ENCODE measurements around the gene CERCAM. TPM values are rescaled to one million over a fixed set of nuclear protein-coding genes. Genes with fewer than 3 reads are reported as not detected.

CERCAM gene
- polyA plus RNA-seq, 3 donors = 1.5 to 2.5 (median 1.8) TPM

DNA sequence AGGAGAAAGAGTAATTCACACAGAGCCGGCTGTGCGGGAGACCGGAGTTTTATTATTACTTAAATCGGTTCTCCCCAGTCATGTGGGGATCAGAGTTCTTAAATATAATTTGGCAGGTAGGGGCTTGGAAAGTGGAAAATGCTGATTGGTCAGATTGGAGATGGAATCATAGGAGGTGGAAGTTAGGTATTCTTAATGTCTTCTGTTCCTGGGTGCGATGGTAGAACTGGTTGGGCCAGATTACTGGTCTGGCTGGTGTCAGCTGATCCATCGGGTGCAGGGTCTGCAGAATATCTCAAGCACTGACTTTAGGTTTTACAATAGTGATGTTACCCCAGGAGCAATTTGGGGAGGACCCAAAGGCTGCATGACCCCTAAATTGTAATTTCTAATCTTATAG, 4.6 kb upstream of the CERCAM start:
- Mint-ChIP-seq H3K4me3 (no peak overlapping the region), H3K27ac (no peak overlapping the region), H3K27me3 (ENCODE audit: low read depth in 3 of 3) (peaks cover 41 to 65% (median 42%) of the 10 kb centered on the region in 3 donors), H3K4me1 (peaks cover 22% of the 10 kb centered on the region), H3K9me3 (peaks cover 0 to 11% (median 4%) of the 10 kb centered on the region in 7 donors), H3K36me3 (no peaks in the 10 kb centered on the region)
- H3K36me3 ChIP-seq (replicated peaks in 1 of 2; ENCODE audit: control insufficient read depth in 1 of 2, insufficient read depth in 2 of 2, low read length in 2 of 2) = no peaks in the 10 kb centered on the region
- intact Hi-C loops (cut with micrococcal nuclease) = loop anchor here (5.0 to 10.0 kb wide), 2 partner anchors 54 to 121 kb away; no protein-coding TSS in a partner anchor
- no peak overlapping the region for H3K27ac ChIP-seq (ENCODE audit: low read depth in 1 of 2, low read length in 2 of 2)
- no peaks in the 10 kb centered on the region for H3K79me2 ChIP-seq (ENCODE audit: insufficient read depth, low read length)
- H3K4me3 ChIP-seq (replicated peaks in 1 of 3; ENCODE audit: low read depth in 2 of 3, low read length in 3 of 3) = no peak overlapping the region
- DNase-seq = no peak
- H3K4me2 ChIP-seq (replicated peaks; ENCODE audit: extremely low read depth, low read length, poor library complexity, severe bottlenecking) = no peak overlapping the region
- no peaks in the 10 kb centered on the region for H4K20me1 ChIP-seq (ENCODE audit: insufficient read depth, low read length)
- no peak overlapping the region for H3K9ac ChIP-seq (ENCODE audit: insufficient read depth, low read length, poor library complexity, severe bottlenecking)
- H3K4me1 ChIP-seq (ENCODE audit: control insufficient read depth in 1 of 2, insufficient read depth in 2 of 2, low read length in 2 of 2) = peaks cover 12 to 21% of the 10 kb centered on the region in 2 donors
- peak overlapping the region; percentile 50 for H2AFZ ChIP-seq (ENCODE audit: insufficient read depth, low read depth, low read length, poor library complexity, severe bottlenecking)
- TF ChIP-seq, protein P1, sequence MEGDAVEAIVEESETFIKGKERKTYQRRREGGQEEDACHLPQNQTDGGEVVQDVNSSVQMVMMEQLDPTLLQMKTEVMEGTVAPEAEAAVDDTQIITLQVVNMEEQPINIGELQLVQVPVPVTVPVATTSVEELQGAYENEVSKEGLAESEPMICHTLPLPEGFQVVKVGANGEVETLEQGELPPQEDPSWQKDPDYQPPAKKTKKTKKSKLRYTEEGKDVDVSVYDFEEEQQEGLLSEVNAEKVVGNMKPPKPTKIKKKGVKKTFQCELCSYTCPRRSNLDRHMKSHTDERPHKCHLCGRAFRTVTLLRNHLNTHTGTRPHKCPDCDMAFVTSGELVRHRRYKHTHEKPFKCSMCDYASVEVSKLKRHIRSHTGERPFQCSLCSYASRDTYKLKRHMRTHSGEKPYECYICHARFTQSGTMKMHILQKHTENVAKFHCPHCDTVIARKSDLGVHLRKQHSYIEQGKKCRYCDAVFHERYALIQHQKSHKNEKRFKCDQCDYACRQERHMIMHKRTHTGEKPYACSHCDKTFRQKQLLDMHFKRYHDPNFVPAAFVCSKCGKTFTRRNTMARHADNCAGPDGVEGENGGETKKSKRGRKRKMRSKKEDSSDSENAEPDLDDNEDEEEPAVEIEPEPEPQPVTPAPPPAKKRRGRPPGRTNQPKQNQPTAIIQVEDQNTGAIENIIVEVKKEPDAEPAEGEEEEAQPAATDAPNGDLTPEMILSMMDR (IDR thresholded peaks at IDR 0.05) = no peak
- peaks cover 0 to 12% of the 10 kb centered on the region in 2 donors for H3K9me3 ChIP-seq (replicated peaks in 1 of 2; ENCODE audit: control insufficient read depth in 1 of 2, insufficient read depth in 1 of 2, low read length in 2 of 2)
- WGBS (ENCODE audit: insufficient coverage) = 37% methylated on average over 2 of the region's 6 CpGs
- H3K27me3 ChIP-seq (ENCODE audit: control insufficient read depth in 2 of 2, insufficient read depth in 2 of 2, low read length in 2 of 2) = peaks cover 10 to 30% of the 10 kb centered on the region in 2 donors

DNA sequence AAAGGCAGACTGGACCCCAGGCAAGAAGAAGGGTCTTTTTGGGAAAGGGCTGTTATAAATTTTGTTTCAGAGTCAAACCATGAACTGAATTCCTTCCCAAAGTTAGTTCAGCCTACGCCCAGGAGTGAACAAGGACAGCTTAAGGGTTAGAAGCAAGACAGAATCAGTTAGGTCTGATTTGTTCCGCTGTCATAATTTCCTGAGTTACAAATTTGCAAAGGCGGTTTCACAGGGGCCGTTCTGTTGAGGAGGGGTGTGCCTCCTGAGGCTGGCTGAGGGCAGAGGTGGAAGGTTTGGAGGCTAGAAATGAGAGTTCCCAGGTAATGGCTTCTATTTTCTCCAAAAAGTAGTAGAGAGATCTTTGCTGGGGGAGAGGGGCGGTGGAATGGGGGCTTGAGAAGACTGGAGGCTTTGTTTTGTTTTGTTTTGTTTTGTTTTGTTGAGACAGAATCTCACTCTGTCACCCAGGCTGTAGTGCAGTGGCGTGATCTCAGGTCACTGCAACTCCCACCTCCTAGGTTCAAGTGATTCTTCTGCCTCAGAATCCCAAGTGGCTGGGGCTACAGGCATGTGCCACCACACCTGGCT, 4.1 kb upstream of the CERCAM start:
- H2AFZ ChIP-seq (ENCODE audit: insufficient read depth, low read depth, low read length, poor library complexity, severe bottlenecking) = peak overlapping the region; percentile 50
- H3K27me3 Mint-ChIP-seq (ENCODE audit: low read depth in 3 of 3) = peaks cover 36 to 66% (median 37%) of the 10 kb centered on the region in 3 donors

More for the DNA sequence above, 4.1 kb upstream of the CERCAM start:
- Mint-ChIP-seq H3K36me3 (no peaks in the 10 kb centered on the region), H3K27ac (no peak overlapping the region), H3K4me3 (peak overlapping the region in 1 of 2 donors; percentile 1), H3K9me3 (peaks cover 0 to 11% (median 4%) of the 10 kb centered on the region in 7 donors), H3K4me1 (peaks cover 27% of the 10 kb centered on the region)
- no peak overlapping the region for H3K27ac ChIP-seq (ENCODE audit: low read depth in 1 of 2, low read length in 2 of 2)
- H3K9me3 ChIP-seq (replicated peaks in 1 of 2; ENCODE audit: control insufficient read depth in 1 of 2, insufficient read depth in 1 of 2, low read length in 2 of 2) = peaks cover 0 to 12% of the 10 kb centered on the region in 2 donors
- no peaks in the 10 kb centered on the region for H4K20me1 ChIP-seq (ENCODE audit: insufficient read depth, low read length)
- TF ChIP-seq, protein P1 (IDR thresholded peaks at IDR 0.05) = no peak
- no peak overlapping the region for H3K9ac ChIP-seq (ENCODE audit: insufficient read depth, low read length, poor library complexity, severe bottlenecking)
- 19% methylated on average over 3 of the region's 6 CpGs for WGBS (ENCODE audit: insufficient coverage)
- no peak for DNase-seq
- intact Hi-C loops (cut with micrococcal nuclease) = loop anchor here (5.0 to 10.0 kb wide), 2 partner anchors 54 to 122 kb away; no protein-coding TSS in a partner anchor
- H3K79me2 ChIP-seq (ENCODE audit: insufficient read depth, low read length) = no peaks in the 10 kb centered on the region
- peaks cover 17 to 26% of the 10 kb centered on the region in 2 donors for H3K4me1 ChIP-seq (ENCODE audit: control insufficient read depth in 1 of 2, insufficient read depth in 2 of 2, low read length in 2 of 2)
- no peaks in the 10 kb centered on the region for H3K36me3 ChIP-seq (replicated peaks in 1 of 2; ENCODE audit: control insufficient read depth in 1 of 2, insufficient read depth in 2 of 2, low read length in 2 of 2)
- H3K27me3 ChIP-seq (ENCODE audit: control insufficient read depth in 2 of 2, insufficient read depth in 2 of 2, low read length in 2 of 2) = peaks cover 10 to 30% of the 10 kb centered on the region in 2 donors
- no peak overlapping the region for H3K4me2 ChIP-seq (replicated peaks; ENCODE audit: extremely low read depth, low read length, poor library complexity, severe bottlenecking)
- no peak overlapping the region for H3K4me3 ChIP-seq (replicated peaks in 1 of 3; ENCODE audit: low read depth in 2 of 3, low read length in 3 of 3)
